HK-2 (cell line): ENCODE results near the gene FBXW4.

ENCODE experiments used
- DNase-seq: peaks from one replicate; pipeline ENCODE4 v3.0.0-alpha.2; 2018; ENCODE audit not compliant: unreplicated experiment

The FBXW4 gene

GRCh38 chr10:101566333-101567164, 128.4 kb downstream of the FBXW4 start:
- no peak for DNase-seq

GRCh38 chr10:101565936-101566332, 129.0 kb downstream of the FBXW4 start:
- no peak for DNase-seq

GRCh38 chr10:101565370-101565900, 129.5 kb downstream of the FBXW4 start:
- no peak for DNase-seq

GRCh38 chr10:101564490-101564991, 130.4 kb downstream of the FBXW4 start:
- DNase-seq: no peak

- no peak for DNase-seq
These were observed 131.4 kb downstream of the FBXW4 start for GRCh38 chr10:101563497-101564040.

- DNase-seq: no peak
These were observed 132.0 kb downstream of the FBXW4 start for GRCh38 chr10:101563007-101563406.

- no peak for DNase-seq
These were observed 132.7 kb downstream of the FBXW4 start for GRCh38 chr10:101562231-101562630.

GRCh38 chr10:101561068-101561915, 133.7 kb downstream of the FBXW4 start:
- DNase-seq: no peak
